ENCODE measurements around the gene LYZ.
"Not testable (repeated sequence)": the region's sequence is repeated elsewhere in the genome, so short reads cannot be mapped to it uniquely, and the experiment has no call there.

Gene LYZ

DNA sequence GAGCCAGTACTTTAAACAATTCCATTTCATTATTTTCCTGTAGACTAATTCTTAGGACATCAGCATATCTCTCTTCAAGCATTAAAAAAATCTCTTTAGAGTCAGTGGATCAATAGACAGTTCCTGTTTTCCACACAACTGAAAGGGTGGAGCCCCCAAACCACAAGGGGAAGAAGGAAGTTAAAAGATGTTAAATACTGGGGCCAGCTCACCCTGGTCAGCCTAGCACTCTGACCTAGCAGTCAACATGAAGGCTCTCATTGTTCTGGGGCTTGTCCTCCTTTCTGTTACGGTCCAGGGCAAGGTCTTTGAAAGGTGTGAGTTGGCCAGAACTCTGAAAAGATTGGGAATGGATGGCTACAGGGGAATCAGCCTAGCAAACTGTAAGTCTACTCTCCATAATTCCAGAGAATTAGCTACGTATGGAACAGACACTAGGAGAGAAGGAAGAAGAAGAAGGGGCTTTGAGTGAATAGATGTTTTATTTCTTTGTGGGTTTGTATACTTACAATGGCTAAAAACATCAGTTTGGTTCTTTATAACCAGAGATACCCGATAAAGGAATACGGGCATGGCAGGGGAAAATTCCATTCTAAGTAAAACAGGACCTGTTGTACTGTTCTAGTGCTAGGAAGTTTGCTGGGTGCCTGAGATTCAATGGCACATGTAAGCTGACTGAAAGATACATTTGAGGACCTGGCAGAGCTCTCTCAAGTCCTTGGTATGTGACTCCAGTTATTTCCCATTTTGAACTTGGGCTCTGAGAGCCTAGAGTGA, at the start of gene LYZ:
LYZ (plus strand) TSS at position 220 of the 777 bp plus-strand sequence; CDS start at position 248, 28 bp downstream.
- TF ChIP-seq, protein P1, sequence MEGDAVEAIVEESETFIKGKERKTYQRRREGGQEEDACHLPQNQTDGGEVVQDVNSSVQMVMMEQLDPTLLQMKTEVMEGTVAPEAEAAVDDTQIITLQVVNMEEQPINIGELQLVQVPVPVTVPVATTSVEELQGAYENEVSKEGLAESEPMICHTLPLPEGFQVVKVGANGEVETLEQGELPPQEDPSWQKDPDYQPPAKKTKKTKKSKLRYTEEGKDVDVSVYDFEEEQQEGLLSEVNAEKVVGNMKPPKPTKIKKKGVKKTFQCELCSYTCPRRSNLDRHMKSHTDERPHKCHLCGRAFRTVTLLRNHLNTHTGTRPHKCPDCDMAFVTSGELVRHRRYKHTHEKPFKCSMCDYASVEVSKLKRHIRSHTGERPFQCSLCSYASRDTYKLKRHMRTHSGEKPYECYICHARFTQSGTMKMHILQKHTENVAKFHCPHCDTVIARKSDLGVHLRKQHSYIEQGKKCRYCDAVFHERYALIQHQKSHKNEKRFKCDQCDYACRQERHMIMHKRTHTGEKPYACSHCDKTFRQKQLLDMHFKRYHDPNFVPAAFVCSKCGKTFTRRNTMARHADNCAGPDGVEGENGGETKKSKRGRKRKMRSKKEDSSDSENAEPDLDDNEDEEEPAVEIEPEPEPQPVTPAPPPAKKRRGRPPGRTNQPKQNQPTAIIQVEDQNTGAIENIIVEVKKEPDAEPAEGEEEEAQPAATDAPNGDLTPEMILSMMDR (IDR thresholded peaks at IDR 0.05; ENCODE audit: low read depth, low read length), result no peak
- no peak for DNase-seq (ENCODE audit: extremely low read depth, low read depth)

DNA sequence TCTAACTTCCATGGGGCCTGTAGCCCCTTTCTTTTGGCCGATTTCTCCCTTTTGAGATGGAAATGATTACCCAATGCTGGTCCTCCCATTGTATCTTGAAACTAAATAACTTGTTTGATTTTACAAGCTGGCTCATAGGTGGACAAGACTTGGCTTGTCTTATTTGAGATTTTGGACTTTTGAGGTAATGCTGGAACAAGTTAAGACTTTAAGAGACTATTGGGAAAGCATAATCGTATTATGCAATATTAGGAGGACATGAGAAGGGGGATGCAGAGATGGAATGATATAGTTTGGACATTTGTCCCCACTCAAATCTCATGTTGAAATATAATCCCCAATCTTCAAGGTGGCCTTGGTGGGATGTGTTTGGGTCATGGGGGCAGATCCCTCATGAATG, 49.2 kb upstream of the LYZ start:
- TF ChIP-seq, protein P1 (IDR thresholded peaks at IDR 0.05; ENCODE audit: low read depth, low read length), result no peak
- no peak for DNase-seq (ENCODE audit: extremely low read depth, low read depth)

DNA sequence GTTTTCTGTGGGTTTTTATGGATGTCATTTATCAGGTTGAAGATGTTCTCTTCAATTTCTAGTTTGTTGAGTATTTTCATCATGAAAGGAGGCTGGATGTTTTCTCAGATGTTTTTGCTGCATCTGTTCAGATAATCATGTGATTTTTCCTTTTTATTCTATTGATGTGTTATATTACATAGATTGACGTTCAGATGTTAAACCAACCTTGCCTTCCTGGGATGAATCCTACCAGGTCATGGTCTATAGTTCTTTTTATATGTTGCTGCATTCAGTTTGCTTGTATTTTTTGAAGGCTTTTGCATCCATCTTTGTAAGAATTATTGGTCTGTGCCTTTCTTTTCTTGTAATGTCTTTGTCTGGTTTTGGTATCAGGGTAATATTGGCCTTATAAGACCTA, 43.9 kb upstream of the LYZ start:
- TF ChIP-seq, protein P1 (IDR thresholded peaks at IDR 0.05; ENCODE audit: low read depth, low read length), result no peak
- DNase-seq (ENCODE audit: extremely low read depth, low read depth), result no peak

DNA sequence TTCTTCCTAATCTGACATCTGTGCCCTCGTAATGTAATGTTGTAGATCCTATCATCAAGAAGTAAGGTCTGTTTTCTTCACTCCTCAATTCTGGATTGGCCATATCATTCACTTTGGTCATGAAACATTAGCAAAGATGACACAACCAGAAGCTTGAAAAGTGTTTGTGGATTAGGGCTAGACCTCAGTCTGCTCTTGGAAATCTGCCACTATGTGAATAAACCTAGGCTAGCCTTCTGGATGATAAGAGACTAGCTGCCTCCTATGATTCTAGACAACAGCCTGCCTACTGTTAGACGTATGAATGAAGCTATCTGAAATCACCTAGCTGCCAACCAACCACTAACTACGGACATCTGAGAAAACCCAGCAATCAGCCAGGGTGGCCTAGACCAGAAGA, 38.7 kb upstream of the LYZ start:
- TF ChIP-seq, protein P1 (IDR thresholded peaks at IDR 0.05; ENCODE audit: low read depth, low read length), result no peak
- DNase-seq (ENCODE audit: extremely low read depth, low read depth), result no peak

DNA sequence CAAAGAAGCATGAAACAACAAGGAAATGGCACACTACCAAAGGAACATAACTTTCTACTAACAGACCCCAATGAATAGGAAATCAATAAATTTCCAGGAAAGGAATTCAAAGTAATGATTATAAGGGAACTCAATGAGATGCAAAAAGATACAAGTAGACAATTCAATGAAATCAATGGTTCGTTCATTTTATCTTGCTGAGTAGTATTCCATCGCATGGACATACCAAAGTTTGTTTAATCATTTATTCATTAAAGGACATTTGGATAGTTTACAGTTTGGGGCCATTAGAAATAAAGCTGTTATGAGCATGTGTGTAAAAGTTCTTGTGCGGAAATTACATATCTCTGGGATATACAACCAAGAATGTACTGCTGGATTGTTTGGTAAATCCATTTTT, 35.0 kb upstream of the LYZ start:
- TF ChIP-seq, protein P1 (IDR thresholded peaks at IDR 0.05; ENCODE audit: low read depth, low read length), result no peak
- DNase-seq (ENCODE audit: extremely low read depth, low read depth), result no peak

DNA sequence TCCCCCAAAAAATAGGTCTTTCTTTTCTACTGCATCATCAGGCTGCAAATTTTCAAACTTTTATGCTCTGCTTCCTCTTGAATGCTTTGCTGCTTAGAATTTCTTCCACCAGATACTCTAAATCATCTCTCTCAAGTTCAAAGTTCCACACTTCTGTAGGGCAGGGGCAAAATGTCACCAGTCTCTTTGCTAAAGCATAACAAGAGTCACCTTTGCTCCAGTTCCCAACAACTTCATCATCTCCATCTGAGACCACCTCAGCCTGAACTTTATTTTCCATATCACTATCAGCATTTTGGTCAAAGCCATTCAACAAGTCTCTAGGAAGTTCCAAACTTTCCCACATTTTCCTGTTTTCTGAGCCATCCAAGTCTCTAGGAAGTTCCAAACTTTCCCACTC, 31.4 kb upstream of the LYZ start:
- not testable (repeated sequence) for DNase-seq (ENCODE audit: extremely low read depth, low read depth)

DNA sequence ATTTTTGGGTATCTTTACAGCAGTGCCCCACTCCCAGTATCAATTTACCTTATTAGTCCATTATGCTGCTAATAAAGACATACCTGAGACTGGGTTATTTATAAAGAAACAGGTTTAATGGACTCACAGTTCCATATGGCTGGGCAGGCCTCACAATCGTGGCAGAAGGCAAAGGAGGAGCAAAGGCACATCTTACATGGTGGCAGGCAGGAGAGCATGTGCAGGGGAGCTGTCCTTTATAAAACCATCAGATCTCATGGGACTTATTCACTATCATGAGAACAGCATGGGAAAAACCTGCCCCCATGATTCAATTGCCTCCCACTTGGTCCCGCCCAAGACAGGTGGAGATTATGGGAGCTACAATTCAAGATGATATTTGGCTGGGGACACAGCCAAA, 30.9 kb upstream of the LYZ start:
- DNase-seq (ENCODE audit: extremely low read depth, low read depth), result not testable (repeated sequence)

DNA sequence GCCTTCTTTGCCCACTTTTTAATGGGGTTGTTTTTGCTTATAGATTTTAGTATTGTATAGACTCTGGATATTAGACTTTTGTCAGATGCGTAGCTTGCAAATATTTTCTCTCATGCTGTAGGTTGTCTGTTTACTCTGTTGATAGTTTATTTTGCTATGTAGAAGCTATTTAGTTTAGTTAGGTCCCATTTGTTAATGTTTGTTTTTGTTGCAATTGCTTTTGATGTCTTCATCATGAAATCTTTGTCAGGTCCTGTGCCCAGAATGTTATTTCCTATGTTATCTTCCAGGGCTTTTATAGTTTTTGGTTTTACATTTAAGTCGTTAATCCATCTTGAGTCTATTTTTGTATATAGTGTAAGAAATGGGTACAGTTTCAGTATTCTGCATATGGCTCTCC, 30.0 kb upstream of the LYZ start:
- TF ChIP-seq, protein P1 (IDR thresholded peaks at IDR 0.05; ENCODE audit: low read depth, low read length), result no peak
- DNase-seq (ENCODE audit: extremely low read depth, low read depth), result no peak
